GM19193 (cell line): Measurements from ENCODE around the gene PLXNA2.

Experiments
- POLR2A ChIP-seq: IDR thresholded peaks from 4 replicates; pipeline ENCODE4 v1.6.1; 2011; ENCODE audit not compliant: insufficient read depth, insufficient read length; ENCODE audit errors: extremely low read depth

PLXNA2 gene

DNA sequence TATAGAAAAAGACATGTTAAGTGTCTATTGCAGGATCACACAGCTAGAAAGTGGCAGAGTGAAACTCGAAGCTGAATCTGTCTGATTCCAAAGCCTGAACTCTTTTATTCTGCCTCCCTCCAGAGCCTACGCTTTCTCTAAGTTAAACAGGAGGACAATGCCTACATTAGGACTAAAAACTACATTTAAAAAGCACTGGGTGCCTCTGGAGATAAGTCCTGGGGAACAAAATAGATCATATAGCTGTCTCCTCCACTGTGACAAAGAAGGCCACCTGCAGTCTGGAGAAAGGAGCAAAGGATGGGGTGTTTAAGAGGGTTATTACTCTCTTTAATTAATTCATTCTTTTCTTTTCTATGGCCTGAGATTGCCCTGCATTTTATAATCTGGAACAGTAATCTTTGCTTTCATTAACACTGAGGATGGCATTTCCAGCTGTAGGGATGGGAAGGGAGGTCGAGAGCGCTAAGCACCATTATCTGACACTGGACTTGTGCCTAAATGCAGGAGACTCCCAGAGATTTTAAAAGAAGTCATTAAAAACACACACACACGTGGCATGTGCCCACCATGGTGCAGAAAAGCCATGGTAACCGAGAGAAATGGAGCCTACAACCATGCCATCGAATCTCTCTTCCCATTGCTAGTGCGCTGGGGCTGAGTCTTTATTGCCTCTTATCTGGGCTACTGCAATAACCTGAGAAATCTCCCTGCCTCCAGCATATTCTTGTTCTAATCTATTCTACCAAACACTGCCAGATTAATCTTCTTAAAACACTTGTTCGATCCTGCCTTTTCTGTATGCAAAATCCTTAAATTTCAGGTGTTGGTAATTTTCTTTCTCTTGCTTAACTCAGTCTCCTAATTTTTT, 92.2 kb downstream of the PLXNA2 start:
- no peak for TF ChIP-seq POLR2A

GRCh38 chr1:208150833-208151458, 93.2 kb downstream of the PLXNA2 start:
- no peak for TF ChIP-seq POLR2A

DNA sequence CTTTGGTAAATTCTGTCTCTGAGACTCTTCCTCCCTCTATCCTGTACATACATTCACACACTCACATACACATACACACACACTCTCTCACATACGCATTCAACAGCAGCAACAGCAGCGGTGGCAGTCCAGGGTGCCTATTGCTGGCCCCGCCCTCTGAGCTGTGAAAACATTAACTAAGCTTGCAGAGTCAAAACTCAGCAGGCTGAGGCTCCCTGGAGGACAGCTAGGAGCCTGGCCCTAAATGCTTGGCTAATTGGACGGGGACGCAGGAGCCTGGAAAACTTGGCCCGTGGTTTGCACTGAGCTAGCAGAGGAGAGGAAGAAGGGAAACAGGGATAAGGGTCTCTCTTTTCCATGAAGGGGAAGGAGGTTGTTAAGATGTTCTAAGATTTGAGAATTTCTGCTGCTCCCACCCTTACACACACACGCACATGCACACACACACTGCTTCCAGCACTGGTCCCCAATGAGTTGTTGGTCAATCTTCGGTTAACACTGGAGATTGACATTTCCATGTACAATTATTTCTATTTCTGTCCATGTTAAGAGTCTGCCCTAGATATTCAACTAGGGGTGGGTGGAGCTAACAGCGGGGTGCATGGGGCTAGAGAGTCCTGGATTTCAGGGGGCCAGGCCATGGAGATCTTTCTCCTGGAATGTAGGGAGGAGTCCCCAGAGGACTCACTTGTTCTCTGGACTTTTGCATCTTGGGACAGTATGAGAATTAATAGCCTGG, 94.2 kb downstream of the PLXNA2 start:
- TF ChIP-seq POLR2A = no peak

GRCh38 chr1:208149213-208149612, 95.0 kb downstream of the PLXNA2 start:
- no peak for TF ChIP-seq POLR2A

DNA sequence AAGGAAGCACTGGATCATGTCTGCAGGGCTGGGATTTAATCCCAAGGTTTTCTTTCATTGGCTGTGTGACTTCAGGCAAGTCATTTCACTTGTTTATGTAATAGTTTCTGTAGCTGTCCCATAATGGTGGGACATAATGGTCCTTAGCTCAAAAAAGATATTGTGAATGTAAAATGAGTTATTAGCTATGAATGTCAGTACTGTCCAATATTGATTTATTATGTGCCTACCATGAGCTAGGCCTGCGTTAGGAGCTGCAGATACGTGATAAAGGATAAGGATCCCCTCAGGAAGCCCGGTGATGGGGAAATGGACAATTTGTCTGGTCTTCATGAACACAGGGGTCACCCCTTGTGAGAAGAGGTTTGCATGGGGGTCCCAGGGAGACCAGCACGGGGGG, 95.8 kb downstream of the PLXNA2 start:
- no peak for TF ChIP-seq POLR2A

DNA sequence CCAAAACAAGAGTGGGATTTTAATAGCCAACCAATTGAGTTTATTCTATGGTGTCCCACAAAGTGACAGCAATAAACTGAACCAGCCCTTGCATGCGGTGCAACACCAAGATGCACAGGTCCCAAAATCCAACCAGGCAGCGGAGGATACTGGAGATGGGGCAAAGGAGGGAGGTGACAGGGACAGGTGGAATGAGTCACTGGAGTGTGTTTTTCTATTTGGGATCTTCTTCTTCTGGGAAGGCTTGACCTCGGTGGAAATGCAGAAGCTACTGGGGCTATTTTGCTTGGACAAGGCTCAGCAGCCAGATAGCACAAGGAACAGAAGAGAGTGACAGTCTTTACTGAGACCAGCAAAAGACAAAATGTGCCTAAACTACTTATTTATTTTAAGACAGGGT, 97.5 kb downstream of the PLXNA2 start:
- TF ChIP-seq POLR2A = no peak

DNA sequence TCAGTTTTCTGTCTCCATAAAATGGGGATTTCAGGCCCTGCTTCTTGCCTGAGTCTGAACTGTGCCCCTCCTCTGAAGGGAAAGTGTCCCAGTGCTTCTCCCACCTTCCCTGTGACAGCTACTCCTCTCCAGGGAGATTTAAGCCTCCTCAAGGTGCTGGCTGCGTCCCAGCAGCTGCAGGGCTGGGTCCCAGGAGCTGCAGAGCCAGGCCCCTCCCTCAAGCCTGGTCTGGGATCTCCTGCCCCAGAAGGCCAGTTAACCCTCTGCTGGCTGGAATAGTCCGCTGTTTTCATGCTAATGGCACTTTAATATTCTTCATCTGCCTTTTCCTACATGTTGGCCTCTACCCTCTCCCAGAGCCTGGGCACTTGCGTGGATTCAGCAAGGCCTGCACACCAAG, 99.0 kb downstream of the PLXNA2 start:
- no peak for TF ChIP-seq POLR2A

DNA sequence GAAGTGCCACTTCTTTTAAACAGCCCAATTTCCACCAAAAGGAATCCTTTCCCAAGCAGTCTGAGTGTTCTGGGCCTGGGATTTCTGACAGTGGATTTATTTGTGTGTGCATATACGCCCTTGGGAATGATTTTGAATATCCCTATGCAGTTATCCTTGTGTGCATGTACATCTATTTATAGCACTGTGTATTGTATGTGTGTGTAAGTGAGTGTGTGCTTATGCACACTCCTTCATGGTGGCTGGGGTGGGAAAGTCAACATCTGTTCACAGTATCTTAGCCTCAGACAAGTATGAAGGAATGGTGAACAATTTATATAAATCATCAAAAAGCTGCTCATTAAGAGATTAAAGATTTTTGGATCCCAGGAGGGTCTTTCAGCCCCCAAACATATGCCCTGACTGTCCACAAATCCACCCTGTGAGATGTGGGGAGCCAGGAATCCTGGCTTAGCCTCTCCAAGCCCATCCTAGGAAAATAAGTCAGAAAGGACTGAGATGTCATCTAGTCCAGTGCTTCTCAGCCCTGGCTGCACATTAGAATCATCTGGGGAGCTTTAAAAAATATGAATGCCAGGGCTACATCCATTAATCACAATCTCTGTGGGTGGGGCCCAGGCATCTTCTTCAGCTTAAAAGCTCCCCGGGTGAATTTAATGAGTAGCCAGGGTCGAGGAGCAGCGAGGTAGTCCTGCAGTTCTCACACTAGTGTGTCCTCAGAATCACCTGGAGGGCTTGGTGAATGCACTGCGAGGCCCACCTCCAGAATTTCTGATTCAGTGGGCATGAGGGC, 101.4 kb downstream of the PLXNA2 start:
- TF ChIP-seq POLR2A = no peak

- no peak for TF ChIP-seq POLR2A
These were observed 102.5 kb downstream of the PLXNA2 start for GRCh38 chr1:208141610-208142192.

DNA sequence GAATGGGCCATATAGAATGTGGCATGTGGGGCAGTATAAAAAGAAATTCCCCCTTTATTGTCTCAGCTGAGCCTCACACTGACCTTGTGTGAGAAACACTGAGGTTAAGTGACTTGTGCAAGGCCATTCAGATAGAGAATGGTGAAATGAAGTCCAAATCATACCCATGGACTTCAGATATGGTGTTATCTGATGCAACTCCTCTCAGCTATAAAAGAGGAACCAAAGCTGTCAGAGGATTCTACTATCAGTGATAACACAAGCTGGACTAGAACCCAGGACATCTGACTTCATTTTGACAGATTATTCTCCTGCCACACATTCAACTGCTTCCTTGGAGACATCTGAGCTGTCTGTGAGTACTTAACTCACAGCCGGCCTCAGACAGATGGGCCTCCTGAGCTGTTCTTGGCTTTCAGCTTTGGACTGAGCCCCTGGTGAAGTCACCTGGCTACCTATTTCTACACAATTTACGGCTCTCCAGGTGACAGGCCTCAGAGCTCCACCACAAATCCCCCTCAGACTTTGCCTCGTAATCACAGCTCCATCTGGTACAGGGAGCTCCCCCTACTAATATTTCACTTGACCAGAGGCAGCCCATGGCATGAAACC, 104.6 kb downstream of the PLXNA2 start:
- TF ChIP-seq POLR2A = no peak

DNA sequence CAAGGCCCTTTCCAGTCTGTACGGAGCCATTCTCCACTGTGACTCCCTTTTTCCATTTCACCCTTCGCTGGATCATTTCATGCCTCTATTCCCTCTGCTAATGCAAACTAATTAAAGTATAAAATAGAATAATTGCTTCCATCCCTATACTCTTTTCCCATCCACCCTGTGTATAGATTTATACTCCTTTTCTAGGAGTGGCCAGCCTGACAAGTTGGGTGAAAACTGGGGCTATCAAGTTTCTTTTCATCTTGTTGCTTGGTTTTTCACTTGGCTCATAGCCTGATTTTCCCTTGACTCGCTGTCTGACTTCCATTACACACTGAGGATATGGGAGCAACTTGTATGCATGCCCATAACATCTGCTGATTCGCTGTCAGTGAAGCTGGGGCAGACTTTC, 107.0 kb downstream of the PLXNA2 start:
- TF ChIP-seq POLR2A = no peak

GRCh38 chr1:208136459-208137182, 107.6 kb downstream of the PLXNA2 start:
- no peak for TF ChIP-seq POLR2A

DNA sequence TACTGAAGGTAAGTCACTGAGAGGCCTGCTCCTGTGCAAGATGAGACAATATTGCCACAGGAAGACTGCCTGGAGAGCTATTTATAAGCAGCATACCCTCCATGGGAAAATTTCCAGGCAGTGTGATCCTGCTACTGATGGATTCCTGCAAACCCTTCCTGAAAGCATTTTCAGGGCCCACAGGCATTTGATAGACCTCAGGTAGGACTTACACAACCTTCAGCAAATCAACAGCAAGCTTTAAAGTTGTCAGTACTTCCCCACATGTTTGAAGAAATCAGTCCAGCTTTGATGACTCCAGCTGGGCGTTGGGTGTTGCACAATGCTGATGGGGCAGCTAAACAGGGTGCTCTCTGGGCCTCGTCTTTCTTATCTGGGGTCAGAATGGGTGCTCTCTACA, 108.8 kb downstream of the PLXNA2 start:
- TF ChIP-seq POLR2A = no peak
